Measurements from ENCODE around the gene DUSP11. TPM values are rescaled to one million over a fixed set of nuclear protein-coding genes. Genes with fewer than 3 reads are reported as not detected.

The DUSP11 gene
- total and polyA plus RNA-seq, 4 donors: 6.7 to 10.7 (median 9.2) TPM

DNA sequence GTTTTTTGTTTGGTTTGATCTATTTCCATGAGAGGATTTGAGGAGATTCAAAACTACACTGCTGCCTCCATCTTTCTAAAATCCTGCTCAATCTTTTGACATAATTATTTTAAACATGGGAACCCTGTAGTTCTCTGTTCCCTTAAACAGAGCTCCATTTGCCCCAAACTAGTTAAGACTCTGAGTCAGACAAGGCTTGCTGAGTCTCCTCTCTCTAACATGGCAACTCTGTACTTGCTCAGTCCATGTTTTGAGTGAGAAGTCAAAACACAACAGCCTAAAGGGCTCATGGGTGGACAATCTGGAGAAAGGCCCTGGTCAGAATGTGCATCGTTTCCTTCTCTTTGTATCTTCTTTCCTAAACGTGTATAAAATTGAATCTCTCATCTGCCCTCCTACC lies 41.8 kb upstream of the DUSP11 start:
- Histone ChIP-seq H3K27ac (ENCODE audit: low read depth in 1 of 2, low read length in 2 of 2) (no peak overlapping the region), H3K4me3 (ENCODE audit: low read depth in 1 of 3, low read length in 3 of 3) (no peak overlapping the region)
- WGBS: 56% methylated on average over 2 of the region's 2 CpGs

More for the DNA sequence above, 41.8 kb upstream of the DUSP11 start:
- H3K27me3 ChIP-seq (ENCODE audit: control insufficient read depth in 4 of 4, insufficient read depth in 4 of 4, low read length in 3 of 4): no peaks in the 10 kb centered on the region
- H3K36me3 ChIP-seq (ENCODE audit: control insufficient read depth in 4 of 4, insufficient read depth in 3 of 4, low read depth in 1 of 4, low read length in 3 of 4): no peaks in the 10 kb centered on the region
- TF ChIP-seq TAF1 (conservative IDR thresholded peaks at IDR 0.05) (no peak), EGR1 (IDR thresholded peaks at IDR 0.05; ENCODE audit: low read depth in 2 of 2) (no peak), SP1 (IDR thresholded peaks at IDR 0.05) (no peak), ATF3 (IDR thresholded peaks at IDR 0.05) (no peak), JUND (IDR thresholded peaks at IDR 0.05) (no peak), YY1 (IDR thresholded peaks at IDR 0.05) (no peak), FOXA2 (IDR thresholded peaks at IDR 0.05) (no peak), RAD21 (IDR thresholded peaks at IDR 0.05) (no peak), RXRA (IDR thresholded peaks at IDR 0.05) (no peak), HNF4A (conservative IDR thresholded peaks at IDR 0.05) (no peak), GABPA (IDR thresholded peaks at IDR 0.05 in 1 of 2, conservative IDR thresholded peaks at IDR 0.05 in 1 of 2) (no peak), FOXA1 (IDR thresholded peaks at IDR 0.05) (no peak), CTCF (IDR thresholded peaks at IDR 0.05; ENCODE audit: low read depth, low read length, missing input control) (no peak), HNF4G (IDR thresholded peaks at IDR 0.05) (no peak), NR2F2 (IDR thresholded peaks at IDR 0.05) (no peak), ZBTB33 (IDR thresholded peaks at IDR 0.05) (no peak)
- TF ChIP-seq, protein P1, sequence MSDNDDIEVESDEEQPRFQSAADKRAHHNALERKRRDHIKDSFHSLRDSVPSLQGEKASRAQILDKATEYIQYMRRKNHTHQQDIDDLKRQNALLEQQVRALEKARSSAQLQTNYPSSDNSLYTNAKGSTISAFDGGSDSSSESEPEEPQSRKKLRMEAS (IDR thresholded peaks at IDR 0.05): no peak
- TF ChIP-seq, protein P2, sequence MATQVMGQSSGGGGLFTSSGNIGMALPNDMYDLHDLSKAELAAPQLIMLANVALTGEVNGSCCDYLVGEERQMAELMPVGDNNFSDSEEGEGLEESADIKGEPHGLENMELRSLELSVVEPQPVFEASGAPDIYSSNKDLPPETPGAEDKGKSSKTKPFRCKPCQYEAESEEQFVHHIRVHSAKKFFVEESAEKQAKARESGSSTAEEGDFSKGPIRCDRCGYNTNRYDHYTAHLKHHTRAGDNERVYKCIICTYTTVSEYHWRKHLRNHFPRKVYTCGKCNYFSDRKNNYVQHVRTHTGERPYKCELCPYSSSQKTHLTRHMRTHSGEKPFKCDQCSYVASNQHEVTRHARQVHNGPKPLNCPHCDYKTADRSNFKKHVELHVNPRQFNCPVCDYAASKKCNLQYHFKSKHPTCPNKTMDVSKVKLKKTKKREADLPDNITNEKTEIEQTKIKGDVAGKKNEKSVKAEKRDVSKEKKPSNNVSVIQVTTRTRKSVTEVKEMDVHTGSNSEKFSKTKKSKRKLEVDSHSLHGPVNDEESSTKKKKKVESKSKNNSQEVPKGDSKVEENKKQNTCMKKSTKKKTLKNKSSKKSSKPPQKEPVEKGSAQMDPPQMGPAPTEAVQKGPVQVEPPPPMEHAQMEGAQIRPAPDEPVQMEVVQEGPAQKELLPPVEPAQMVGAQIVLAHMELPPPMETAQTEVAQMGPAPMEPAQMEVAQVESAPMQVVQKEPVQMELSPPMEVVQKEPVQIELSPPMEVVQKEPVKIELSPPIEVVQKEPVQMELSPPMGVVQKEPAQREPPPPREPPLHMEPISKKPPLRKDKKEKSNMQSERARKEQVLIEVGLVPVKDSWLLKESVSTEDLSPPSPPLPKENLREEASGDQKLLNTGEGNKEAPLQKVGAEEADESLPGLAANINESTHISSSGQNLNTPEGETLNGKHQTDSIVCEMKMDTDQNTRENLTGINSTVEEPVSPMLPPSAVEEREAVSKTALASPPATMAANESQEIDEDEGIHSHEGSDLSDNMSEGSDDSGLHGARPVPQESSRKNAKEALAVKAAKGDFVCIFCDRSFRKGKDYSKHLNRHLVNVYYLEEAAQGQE (IDR thresholded peaks at IDR 0.05): no peak
- H3K9ac ChIP-seq (ENCODE audit: low read depth in 1 of 2, low read length in 2 of 2): no peak overlapping the region
- no peak for DNase-seq (ENCODE audit: low spot score)
- no peaks in the 10 kb centered on the region for H3K4me1 ChIP-seq (ENCODE audit: control insufficient read depth in 4 of 4, insufficient read depth in 4 of 4, low read length in 3 of 4)
- no peaks in the 10 kb centered on the region for H3K9me3 ChIP-seq (ENCODE audit: control insufficient read depth in 4 of 4, low read length in 3 of 4)
